ENCODE data around the gene MEF2B.

The MEF2B gene

GRCh38 chr19:19170053-19170872 lies at the start of gene MEF2B:
Gene MEF2B (minus strand): TSS chr19:19170263. CDS start chr19:19150735, 19,528 bp downstream.
- DNase-seq (ENCODE audit: low read depth, low spot score) = peak; percentile 88

- DNase-seq (ENCODE audit: low read depth, low spot score) = no peak
Measured at GRCh38 chr19:19218911-19219310, 48.8 kb upstream of the MEF2B start.

GRCh38 chr19:19217099-19217498 lies 47.0 kb upstream of the MEF2B start:
- no peak for DNase-seq (ENCODE audit: low read depth, low spot score)

GRCh38 chr19:19215792-19216191 lies 45.7 kb upstream of the MEF2B start:
- no peak for DNase-seq (ENCODE audit: low read depth, low spot score)

GRCh38 chr19:19214892-19215291 lies 44.8 kb upstream of the MEF2B start:
- peak; percentile 83 for DNase-seq (ENCODE audit: low read depth, low spot score)

GRCh38 chr19:19214159-19214490 lies 44.1 kb upstream of the MEF2B start:
- no peak for DNase-seq (ENCODE audit: low read depth, low spot score)

- no peak for DNase-seq (ENCODE audit: low read depth, low spot score)
Measured at GRCh38 chr19:19213426-19214158, 43.5 kb upstream of the MEF2B start.

- DNase-seq (ENCODE audit: low read depth, low spot score) = no peak
Measured at GRCh38 chr19:19212916-19213315, 42.9 kb upstream of the MEF2B start.

- DNase-seq (ENCODE audit: low read depth, low spot score) = no peak
Measured at GRCh38 chr19:19211499-19212420, 41.7 kb upstream of the MEF2B start, which contains the start of gene NCAN. Gene NCAN (plus strand): TSS chr19:19211958. CDS start chr19:19216954, 4,996 bp downstream.

GRCh38 chr19:19209372-19209771 lies 39.3 kb upstream of the MEF2B start:
- no peak for DNase-seq (ENCODE audit: low read depth, low spot score)

- DNase-seq (ENCODE audit: low read depth, low spot score) = no peak
Measured at GRCh38 chr19:19207637-19208572, 37.8 kb upstream of the MEF2B start.

- no peak for DNase-seq (ENCODE audit: low read depth, low spot score)
Measured at GRCh38 chr19:19206938-19207337, 36.9 kb upstream of the MEF2B start.

GRCh38 chr19:19205416-19206410 lies 35.6 kb upstream of the MEF2B start:
- peak; percentile 46 for DNase-seq (ENCODE audit: low read depth, low spot score)

- no peak for DNase-seq (ENCODE audit: low read depth, low spot score)
Measured at GRCh38 chr19:19204181-19204580, 34.1 kb upstream of the MEF2B start.

GRCh38 chr19:19203012-19203856 lies 33.2 kb upstream of the MEF2B start, which contains the start of gene NR2C2AP:
Gene NR2C2AP (minus strand): TSS chr19:19203414. CDS start chr19:19203060, 354 bp downstream.
- DNase-seq (ENCODE audit: low read depth, low spot score) = peak; percentile 93

GRCh38 chr19:19202707-19203011 lies 32.6 kb upstream of the MEF2B start:
- DNase-seq (ENCODE audit: low read depth, low spot score) = peak; percentile 22

- DNase-seq (ENCODE audit: low read depth, low spot score) = no peak
Measured at GRCh38 chr19:19201697-19202630, 31.9 kb upstream of the MEF2B start.
